Natural killer cell (primary cell): Measurements from ENCODE around the gene CALN1. TPM values are rescaled to one million over a fixed set of nuclear protein-coding genes. Genes with fewer than 3 reads are reported as not detected.

Experiments used
- ATAC-seq, 3 donors: fragments of 150-1000 bp in 2 of 3; fragments of 200-7000 bp in 1 of 3; cut with Tn5 transposase; 1 replicate in 1 of 3; 2 replicates in 2 of 3; pipeline ENCODE4 v1.10.0; 2021; ENCODE audit warnings: mild to moderate bottlenecking in 2 of 3, moderate library complexity in 2 of 3
- DNase-seq, 2 donors: peaks; one replicate each; pipeline versions ENCODE4 v3.0.0 to v3.0.0-alpha.2; 2013 to 2021; ENCODE audit warnings: mixed read lengths in 1 of 2
- H3K27ac ChIP-seq: one replicate; pipeline ENCODE4 v1.5.1; 2013; ENCODE audit warnings: mild to moderate bottlenecking, low read length
- H3K27me3 ChIP-seq: one replicate; pipeline ENCODE4 v1.6.1; 2013; ENCODE audit warnings: low read length; ENCODE audit not compliant: control insufficient read depth, insufficient read depth
- H3K36me3 ChIP-seq: one replicate; pipeline ENCODE4 v1.6.1; 2013; ENCODE audit warnings: low read length; ENCODE audit not compliant: control insufficient read depth, insufficient read depth
- H3K4me1 ChIP-seq: one replicate; pipeline ENCODE4 v1.6.1; 2013; ENCODE audit warnings: low read length; ENCODE audit not compliant: control insufficient read depth, insufficient read depth
- H3K4me3 ChIP-seq: one replicate; pipeline ENCODE4 v1.5.1; 2013; ENCODE audit warnings: low read length
- H3K9me3 ChIP-seq: one replicate; pipeline ENCODE4 v1.6.1; 2013; ENCODE audit warnings: low read length; ENCODE audit not compliant: control insufficient read depth, insufficient read depth
- H3K27ac Mint-ChIP-seq, 2 donors: one replicate each; pipeline ENCODE4 v1.8.0; 2022; ENCODE audit warnings: mild to moderate bottlenecking in 2 of 2, mixed read lengths in 2 of 2, moderate library complexity in 1 of 2
- H3K27me3 Mint-ChIP-seq, 2 donors: one replicate each; pipeline ENCODE4 v1.8.0; 2022; ENCODE audit warnings: low read depth in 2 of 2, mixed read lengths in 2 of 2
- H3K36me3 Mint-ChIP-seq: one replicate; pipeline ENCODE4 v1.8.0; 2022; ENCODE audit warnings: mixed read lengths
- H3K4me1 Mint-ChIP-seq, 2 donors: one replicate each; pipeline ENCODE4 v1.8.0; 2022; ENCODE audit warnings: mixed read lengths in 2 of 2
- H3K4me3 Mint-ChIP-seq: one replicate; pipeline ENCODE4 v1.8.0; 2022; ENCODE audit warnings: mild to moderate bottlenecking, moderate library complexity, mixed read lengths
- H3K9me3 Mint-ChIP-seq, 2 donors: one replicate each; pipeline ENCODE4 v1.8.0; 2022; ENCODE audit warnings: mixed read lengths in 2 of 2
- CTCF ChIP-seq: fragments of 200-600 bp; IDR thresholded peaks from one replicate; pipeline ENCODE4 v1.8.0; 2022; ENCODE audit warnings: antibody characterized with exemption
- WGBS: methylation state at CpG from one replicate; pipeline ENCODE4 v1.1.7; 2013; ENCODE audit warnings: missing lambda C conversion rate; ENCODE audit not compliant: insufficient coverage; 5-methylcytosine and 5-hydroxymethylcytosine counted together
- intact Hi-C: fragments of 100-400 bp; cut with micrococcal nuclease; formaldehyde crosslinking; loops from one replicate; pipeline ENCODE4 v1.14.2; 2022
- total RNA-seq, 4 donors: library from RNA; stranded (reverse); fragments of 120-200 nt in 1 of 4; gene quantifications; one replicate each; pipeline versions ENCODE4 v1.2.3 to v1.2.4, GENCODE V29; 2013 to 2022

Gene CALN1
- total RNA-seq, 3 donors from 2014 or later (not counting 1 experiment from before 2014, with no cell fraction given): 0.18 TPM; not detected in 2

DNA sequence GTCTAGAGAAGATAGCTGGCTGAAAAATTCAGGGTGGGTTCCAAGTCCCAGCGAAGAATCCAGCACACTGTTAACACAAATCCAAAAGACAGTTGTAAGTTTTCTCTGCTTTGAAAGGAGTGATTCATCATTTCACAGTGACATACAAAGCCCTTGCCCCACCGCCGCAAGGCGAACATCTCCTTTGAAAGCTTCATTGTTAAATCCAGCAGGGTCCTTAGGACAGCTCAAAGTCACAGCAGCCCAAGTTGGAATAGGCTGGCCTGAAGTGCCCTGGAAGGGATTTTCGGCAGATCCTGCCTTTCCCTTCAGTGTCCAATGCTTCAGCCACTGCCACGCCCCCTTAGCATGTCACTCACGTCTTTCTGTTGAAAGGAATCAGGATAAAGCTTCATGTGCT lies 526.1 kb downstream of the CALN1 start:
- WGBS: 51% methylated on average over 7 of the region's 7 CpGs
- Mint-ChIP-seq H3K36me3 (no peaks in the 10 kb centered on the region), H3K27ac (no peak overlapping the region), H3K4me1 (no peaks in the 10 kb centered on the region), H3K4me3 (no peak overlapping the region), H3K27me3 (no peaks in the 10 kb centered on the region), H3K9me3 (peaks cover 17 to 20% of the 10 kb centered on the region in 2 donors)
- no peak for DNase-seq
- H3K4me3 ChIP-seq: no peak overlapping the region
- H3K27ac ChIP-seq: no peak overlapping the region
- H3K36me3 ChIP-seq: no peaks in the 10 kb centered on the region
- H3K4me1 ChIP-seq: no peaks in the 10 kb centered on the region
- peaks cover 3% of the 10 kb centered on the region for H3K9me3 ChIP-seq
- intact Hi-C loops: no loop called here
- no peak for ATAC-seq
- no peaks in the 10 kb centered on the region for H3K27me3 ChIP-seq
- no peak for TF ChIP-seq CTCF

DNA sequence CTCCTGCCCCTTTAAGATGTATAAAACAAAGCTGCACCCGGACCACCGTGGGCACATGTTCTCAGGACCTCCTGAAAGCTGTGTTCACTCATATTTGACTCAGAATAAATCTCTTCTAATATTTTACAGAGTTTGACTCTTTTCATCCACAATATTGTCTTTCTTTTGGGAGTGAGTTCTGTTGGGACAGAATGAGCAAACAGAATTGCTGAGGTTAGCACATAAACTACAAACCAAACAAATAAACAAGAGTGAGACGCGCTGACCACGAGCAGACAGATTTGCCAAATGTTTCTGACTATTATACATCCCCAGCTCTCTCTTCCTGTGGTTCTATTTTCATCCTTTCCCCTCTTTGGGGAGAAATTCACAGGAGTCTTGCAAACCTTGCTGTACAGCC lies 526.7 kb downstream of the CALN1 start:
- Mint-ChIP-seq H3K27me3 (no peaks in the 10 kb centered on the region), H3K4me1 (no peaks in the 10 kb centered on the region), H3K4me3 (no peak overlapping the region), H3K9me3 (peaks cover 17 to 22% of the 10 kb centered on the region in 2 donors), H3K27ac (no peak overlapping the region), H3K36me3 (no peaks in the 10 kb centered on the region)
- 36% methylated on average over 5 of the region's 5 CpGs for WGBS
- no peak for ATAC-seq
- intact Hi-C loops: no loop called here
- H3K4me1 ChIP-seq: no peaks in the 10 kb centered on the region
- TF ChIP-seq CTCF: no peak
- H3K27me3 ChIP-seq: no peaks in the 10 kb centered on the region
- H3K4me3 ChIP-seq: no peak overlapping the region
- DNase-seq: no peak
- peaks cover 3% of the 10 kb centered on the region for H3K9me3 ChIP-seq
- H3K27ac ChIP-seq: no peak overlapping the region
- no peaks in the 10 kb centered on the region for H3K36me3 ChIP-seq

- Mint-ChIP-seq H3K27ac (no peak overlapping the region), H3K4me1 (no peaks in the 10 kb centered on the region), H3K4me3 (no peak overlapping the region), H3K9me3 (peaks cover 16 to 22% of the 10 kb centered on the region in 2 donors), H3K27me3 (no peaks in the 10 kb centered on the region), H3K36me3 (no peaks in the 10 kb centered on the region)
- 90% methylated on average over 5 of the region's 5 CpGs for WGBS
- intact Hi-C loops: no loop called here
- peaks cover 3% of the 10 kb centered on the region for H3K9me3 ChIP-seq
- DNase-seq (no peak), ATAC-seq (no peak)
- H3K36me3 ChIP-seq: no peaks in the 10 kb centered on the region
- no peak for TF ChIP-seq CTCF
- no peak overlapping the region for H3K27ac ChIP-seq
- H3K27me3 ChIP-seq: no peaks in the 10 kb centered on the region
- H3K4me1 ChIP-seq: no peaks in the 10 kb centered on the region
- H3K4me3 ChIP-seq: no peak overlapping the region
Measured at GRCh38 chr7:71883415-71883814, 528.7 kb downstream of the CALN1 start.

DNA sequence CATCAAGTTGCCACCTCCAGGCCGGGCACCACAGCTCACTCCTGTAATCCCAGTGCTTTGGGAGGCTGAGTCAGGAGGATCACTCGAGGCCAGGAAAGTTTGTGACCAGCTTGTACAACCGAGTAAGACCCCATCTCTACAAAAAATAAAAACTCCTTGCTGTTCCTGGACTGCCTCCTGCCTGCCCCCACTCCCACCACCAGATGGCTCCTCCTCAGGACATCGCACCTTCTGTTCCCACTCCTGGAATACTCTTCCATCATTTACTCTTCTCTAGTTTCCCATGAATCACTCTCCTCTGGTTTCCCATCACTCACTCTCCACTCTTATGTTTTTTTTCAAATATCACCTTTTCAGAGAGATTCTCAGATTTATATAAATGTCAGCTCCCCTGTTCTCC lies 540.7 kb downstream of the CALN1 start:
- H3K4me3 Mint-ChIP-seq: no peak overlapping the region
- H3K4me1 ChIP-seq: no peaks in the 10 kb centered on the region
- H3K27ac ChIP-seq: no peak overlapping the region
- no peaks in the 10 kb centered on the region for H3K36me3 Mint-ChIP-seq
- H3K9me3 ChIP-seq: no peaks in the 10 kb centered on the region
- DNase-seq (no peak), ATAC-seq (no peak)
- H3K27me3 ChIP-seq: no peaks in the 10 kb centered on the region
- H3K36me3 ChIP-seq: no peaks in the 10 kb centered on the region
- no peaks in the 10 kb centered on the region for H3K4me1 Mint-ChIP-seq
- H3K27ac Mint-ChIP-seq: no peak overlapping the region
- H3K9me3 Mint-ChIP-seq: peaks cover 3 to 8% of the 10 kb centered on the region in 2 donors
- TF ChIP-seq CTCF: no peak
- intact Hi-C loops: no loop called here
- no peak overlapping the region for H3K4me3 ChIP-seq
- WGBS: 82% methylated on average over 4 of the region's 4 CpGs
- no peaks in the 10 kb centered on the region for H3K27me3 Mint-ChIP-seq
